ENCODE data around the gene FES.

The FES gene

GRCh38 chr15:90883976-90884718 lies at the start of gene FES:
TSS of gene FES (plus strand) at chr15:90884504. CDS start at chr15:90885046, 542 bp downstream.
- DNase-seq (ENCODE audit: low read depth), result no peak
- no peak for TF ChIP-seq CTCF (IDR thresholded peaks at IDR 0.05; ENCODE audit: low read depth, low read length, missing control alignments)
- in situ Hi-C loops (cut with HindIII; ENCODE audit: low sequenced_read_pairs), result no loop called here
- peak within 1 kb of the TSS; percentile 41 for H3K4me3 ChIP-seq (ENCODE audit: low read depth, low read length)

GRCh38 chr15:90834626-90835025 lies 49.7 kb upstream of the FES start:
- no peak for TF ChIP-seq CTCF (IDR thresholded peaks at IDR 0.05; ENCODE audit: low read depth, low read length, missing control alignments)
- no peak overlapping the region for H3K4me3 ChIP-seq (ENCODE audit: low read depth, low read length)
- in situ Hi-C loops (cut with HindIII; ENCODE audit: low sequenced_read_pairs), result loop anchor here (5.0 kb wide), 1 partner anchor 37 kb away; no protein-coding TSS in a partner anchor
- no peak for DNase-seq (ENCODE audit: low read depth)

GRCh38 chr15:90836296-90836871 lies 47.9 kb upstream of the FES start:
- no peak overlapping the region for H3K4me3 ChIP-seq (ENCODE audit: low read depth, low read length)
- in situ Hi-C loops (cut with HindIII; ENCODE audit: low sequenced_read_pairs), result no loop called here
- DNase-seq (ENCODE audit: low read depth), result no peak
- no peak for TF ChIP-seq CTCF (IDR thresholded peaks at IDR 0.05; ENCODE audit: low read depth, low read length, missing control alignments)

GRCh38 chr15:90837094-90837493 lies 47.2 kb upstream of the FES start:
- no peak for DNase-seq (ENCODE audit: low read depth)
- no peak overlapping the region for H3K4me3 ChIP-seq (ENCODE audit: low read depth, low read length)
- in situ Hi-C loops (cut with HindIII; ENCODE audit: low sequenced_read_pairs), result no loop called here
- TF ChIP-seq CTCF (IDR thresholded peaks at IDR 0.05; ENCODE audit: low read depth, low read length, missing control alignments), result no peak

GRCh38 chr15:90838139-90838538 lies 46.2 kb upstream of the FES start:
- no peak for TF ChIP-seq CTCF (IDR thresholded peaks at IDR 0.05; ENCODE audit: low read depth, low read length, missing control alignments)
- no peak overlapping the region for H3K4me3 ChIP-seq (ENCODE audit: low read depth, low read length)
- in situ Hi-C loops (cut with HindIII; ENCODE audit: low sequenced_read_pairs), result no loop called here
- no peak for DNase-seq (ENCODE audit: low read depth)

- DNase-seq (ENCODE audit: low read depth), result no peak
- in situ Hi-C loops (cut with HindIII; ENCODE audit: low sequenced_read_pairs), result no loop called here
- no peak for TF ChIP-seq CTCF (IDR thresholded peaks at IDR 0.05; ENCODE audit: low read depth, low read length, missing control alignments)
- no peak overlapping the region for H3K4me3 ChIP-seq (ENCODE audit: low read depth, low read length)
Measured at GRCh38 chr15:90838544-90838943, 45.8 kb upstream of the FES start.
